Liver (tissue), 9 donors: Measurements from ENCODE around the gene HOXD4. TPM values are rescaled to one million over a fixed set of nuclear protein-coding genes. Genes with fewer than 3 reads are reported as not detected.
A peak's percentile ranks its signal among the peaks of the same experiment; 100 is the strongest.

Experiments used
- DNase-seq: peaks from one replicate; pipeline ENCODE4 v3.0.0-alpha.2; 2017; ENCODE audit warnings: low spot score
- H3K27ac ChIP-seq, 2 donors: one replicate each; pipeline ENCODE4 v1.7.0; 2013; ENCODE audit warnings: inconsistent platforms in 2 of 2, low read length in 2 of 2, control low read depth in 1 of 2, low read depth in 1 of 2, mild to moderate bottlenecking in 1 of 2
- H3K27me3 ChIP-seq, 4 donors: one replicate each; pipeline versions ENCODE4 v1.6.1 to v1.7.0; 2013; ENCODE audit warnings: low read length in 3 of 4, inconsistent platforms in 1 of 4, mild to moderate bottlenecking in 1 of 4, moderate library complexity in 1 of 4; ENCODE audit not compliant: control insufficient read depth in 4 of 4, insufficient read depth in 4 of 4
- H3K36me3 ChIP-seq, 4 donors: one replicate each; pipeline versions ENCODE4 v1.6.1 to v1.7.0; 2013; ENCODE audit warnings: low read length in 3 of 4, mild to moderate bottlenecking in 3 of 4, low read depth in 1 of 4, moderate library complexity in 1 of 4; ENCODE audit not compliant: control insufficient read depth in 4 of 4, insufficient read depth in 3 of 4
- H3K4me1 ChIP-seq, 4 donors: one replicate each; pipeline versions ENCODE4 v1.6.1 to v1.7.0; 2013; ENCODE audit warnings: low read length in 3 of 4, mild to moderate bottlenecking in 3 of 4, moderate library complexity in 1 of 4; ENCODE audit not compliant: control insufficient read depth in 4 of 4, insufficient read depth in 4 of 4
- H3K4me3 ChIP-seq, 3 donors: one replicate each; pipeline versions ENCODE4 v1.6.1 to v1.7.0; 2013; ENCODE audit warnings: low read length in 3 of 3, control low read depth in 1 of 3, low read depth in 1 of 3, mild to moderate bottlenecking in 1 of 3
- H3K9ac ChIP-seq, 2 donors: one replicate each; pipeline ENCODE4 v1.7.0; 2013; ENCODE audit warnings: low read length in 2 of 2, mild to moderate bottlenecking in 2 of 2, moderate library complexity in 2 of 2, control low read depth in 1 of 2, low read depth in 1 of 2
- H3K9me3 ChIP-seq, 4 donors: one replicate each; pipeline versions ENCODE4 v1.6.1 to v1.7.0; 2013; ENCODE audit warnings: low read length in 3 of 4; ENCODE audit not compliant: control insufficient read depth in 4 of 4
- ATF3 ChIP-seq: IDR thresholded peaks from 2 replicates; pipeline ENCODE4 v1.6.1; 2016; ENCODE audit warnings: antibody characterized with exemption
- CTCF ChIP-seq: fragments of 150-350 bp; IDR thresholded peaks from 2 replicates; pipeline ENCODE4 v1.5.1; 2017; ENCODE audit warnings: improper control_type of control experiment, low read depth, low read length; ENCODE audit not compliant: missing input control
- FOXA2 ChIP-seq: IDR thresholded peaks from 2 replicates; pipeline ENCODE4 v1.6.1; 2016; ENCODE audit warnings: antibody characterized with exemption
- GABPA ChIP-seq, 2 donors: IDR thresholded peaks in 1 of 2; conservative IDR thresholded peaks in 1 of 2; 2 replicates each; pipeline ENCODE4 v1.6.1; 2016; ENCODE audit warnings: antibody characterized with exemption in 2 of 2, mild to moderate bottlenecking in 1 of 2, moderate library complexity in 1 of 2
- NR2F2 ChIP-seq: IDR thresholded peaks from 2 replicates; pipeline ENCODE4 v1.6.1; 2016; ENCODE audit warnings: antibody characterized with exemption
- REST ChIP-seq: IDR thresholded peaks from 2 replicates; pipeline ENCODE4 v1.6.1; 2016; ENCODE audit warnings: antibody characterized with exemption, mild to moderate bottlenecking
- RXRA ChIP-seq, 2 donors: IDR thresholded peaks; 2 replicates each; pipeline ENCODE4 v1.6.1; 2017 to 2018; ENCODE audit warnings: antibody characterized with exemption in 2 of 2, mild to moderate bottlenecking in 1 of 2
- TAF1 ChIP-seq: conservative IDR thresholded peaks from 2 replicates; pipeline ENCODE4 v1.6.1; 2016; ENCODE audit warnings: antibody characterized with exemption, mild to moderate bottlenecking
- YY1 ChIP-seq: IDR thresholded peaks from 2 replicates; pipeline ENCODE4 v1.6.1; 2016; ENCODE audit warnings: antibody characterized with exemption, mild to moderate bottlenecking
- ZBTB33 ChIP-seq: IDR thresholded peaks from 2 replicates; pipeline ENCODE4 v1.6.1; 2016; ENCODE audit warnings: antibody characterized with exemption
- WGBS: extraction: QIAGEN DNeasy Blood & Tissue Kit; methylation state at CpG from one replicate; pipeline ENCODE4 v1.1.7; 2013; 5-methylcytosine and 5-hydroxymethylcytosine counted together
- polyA plus RNA-seq, 2 donors: library from polyadenylated mRNA; stranded (reverse) in 1 of 2; unstranded in 1 of 2; fragments of 200-250 nt in 1 of 2; fragments of >200 nt in 1 of 2; fragmentation: Nextera tagmentation in 1 of 2; extraction: Ambion mirVana in 1 of 2; gene quantifications; one replicate each; pipeline versions ENCODE4 v1.2.1 to v1.2.3, GENCODE V29; 2013 to 2015
- total RNA-seq, 2 donors: library from RNA; depleted of rRNA; stranded (reverse); fragments of >200 nt; gene quantifications; one replicate each; pipeline ENCODE4 v1.2.3, GENCODE V29; 2014
- donor health status: healthy.
- donor health status: healthy.
- donor health status: healthy.
- donor health status: healthy.
- donor health status: healthy.

Gene HOXD4
- total and polyA plus RNA-seq, 4 donors: not detected

- no peak for TF ChIP-seq FOXA2
- TF ChIP-seq ATF3: no peak
These were observed 12.3 kb upstream of the HOXD4 start (continued) for GRCh38 chr2:176138923-176139660.

- Histone ChIP-seq H3K27ac (no peak overlapping the region), H3K27me3 (peaks cover 9 to 29% (median 25%) of the 10 kb centered on the region in 4 donors), H3K9ac (no peak overlapping the region), H3K4me1 (peaks cover 7 to 18% (median 13%) of the 10 kb centered on the region in 4 donors), H3K36me3 (no peaks in the 10 kb centered on the region), H3K9me3 (no peaks in the 10 kb centered on the region), H3K4me3 (peak overlapping the region in 1 of 3 donors; percentile 52)
- no peak for DNase-seq
- WGBS: 18% methylated on average over 41 of the region's 41 CpGs
- TF ChIP-seq YY1 (no peak), CTCF (no peak), TAF1 (no peak), GABPA (IDR thresholded peaks at IDR 0.05 in 1 of 2, conservative IDR thresholded peaks at IDR 0.05 in 1 of 2) (no peak), ZBTB33 (no peak), REST (no peak), FOXA2 (no peak), NR2F2 (no peak), RXRA (IDR thresholded peaks at IDR 0.05) (no peak)
These were observed 11.5 kb upstream of the HOXD4 start for GRCh38 chr2:176139661-176140512.
